Keratinocyte (primary cell): ENCODE data around the gene S100A13. TPM values are rescaled to one million over a fixed set of nuclear protein-coding genes. Genes with fewer than 3 reads are reported as not detected.
A peak's percentile ranks its signal among the peaks of the same experiment; 100 is the strongest.

Experiments used
- DNase-seq: peaks from one replicate; pipeline ENCODE4 v3.0.0-alpha.2; 2011; ENCODE audit warnings: low read depth, missing footprints, low spot score
- FAIRE-seq: peaks from 2 replicates; lab custom pipeline; 2011; peaks lifted over from hg19 to GRCh38; lab: Jason Lieb, UNC
- H2AFZ ChIP-seq: 2 replicates; pipeline ENCODE4 v1.6.0; 2012; ENCODE audit warnings: low read length, control low read depth, inconsistent platforms; ENCODE audit not compliant: control insufficient read depth
- H3K27ac ChIP-seq: 2 replicates; pipeline ENCODE4 v1.5.1; 2011; ENCODE audit warnings: low read length; ENCODE audit not compliant: control insufficient read depth, insufficient read depth
- H3K27me3 ChIP-seq: 3 replicates; pipeline ENCODE4 v1.6.0; 2011; ENCODE audit warnings: low read length; ENCODE audit not compliant: control insufficient read depth, insufficient read depth; ENCODE audit errors: extremely low read depth
- H3K36me3 ChIP-seq, 2 experiments: 2 replicates in 1 of 2; 3 replicates in 1 of 2; pipeline ENCODE4 v1.5.1; 2011; ENCODE audit warnings: low read length in 2 of 2, mild to moderate bottlenecking in 1 of 2; ENCODE audit not compliant: control insufficient read depth in 2 of 2, insufficient read depth in 2 of 2; ENCODE audit errors: extremely low read depth in 1 of 2
- H3K4me1 ChIP-seq: 3 replicates; pipeline ENCODE4 v1.5.1; 2011; ENCODE audit warnings: low read length; ENCODE audit not compliant: control insufficient read depth, insufficient read depth; ENCODE audit errors: extremely low read depth
- H3K4me2 ChIP-seq: 3 replicates; pipeline ENCODE4 v1.6.0; 2011; ENCODE audit warnings: low read depth, low read length; ENCODE audit not compliant: control insufficient read depth, insufficient read depth; ENCODE audit errors: extremely low read depth
- H3K4me3 ChIP-seq, 3 experiments: fragments of 200-600 bp in 1 of 3; sonication (generic) in 1 of 3; 2 replicates in 2 of 3; 3 replicates in 1 of 3; pipeline ENCODE4 v1.5.1; 2011 to 2016; ENCODE audit warnings: low read length in 3 of 3, mild to moderate bottlenecking in 3 of 3, control low read depth in 2 of 3, inconsistent platforms in 1 of 3, low read depth in 1 of 3, mixed read lengths in 1 of 3, mixed run types in 1 of 3, moderate library complexity in 1 of 3; ENCODE audit not compliant: control insufficient read depth in 2 of 3, insufficient read depth in 2 of 3; ENCODE audit errors: extremely low read depth in 1 of 3
- H3K79me2 ChIP-seq: 2 replicates; pipeline ENCODE4 v1.6.0; 2012; ENCODE audit warnings: low read length; ENCODE audit not compliant: control insufficient read depth, insufficient read depth
- H3K9ac ChIP-seq: 3 replicates; pipeline ENCODE4 v1.6.0; 2011; ENCODE audit warnings: low read length; ENCODE audit not compliant: control insufficient read depth, insufficient read depth; ENCODE audit errors: extremely low read depth
- H3K9me1 ChIP-seq: 3 replicates; pipeline ENCODE4 v1.6.0; 2011; ENCODE audit warnings: low read length; ENCODE audit not compliant: control insufficient read depth, insufficient read depth; ENCODE audit errors: extremely low read depth
- H3K9me3 ChIP-seq: 2 replicates; pipeline ENCODE4 v1.5.1; 2012; ENCODE audit warnings: low read depth, low read length; ENCODE audit not compliant: control insufficient read depth
- H4K20me1 ChIP-seq: 3 replicates; pipeline ENCODE4 v1.6.0; 2011; ENCODE audit warnings: low read length; ENCODE audit not compliant: control insufficient read depth, insufficient read depth; ENCODE audit errors: extremely low read depth
- EZH2 ChIP-seq: IDR thresholded peaks from one replicate; pipeline ENCODE4 v1.6.1; 2012; ENCODE audit warnings: inconsistent platforms, mild to moderate bottlenecking, low read length, moderate library complexity
- dilution Hi-C: fragments of 300-500 bp; cut with MboI; formaldehyde crosslinking; loops from one replicate; pipeline ENCODE4 v1.7.0; 2020; ENCODE audit warnings: low sequenced_read_pairs; ENCODE audit not compliant: extremely low pct_ligation_motif_present
- polyA plus RNA-seq, 5 experiments: library from polyadenylated mRNA; depleted of rRNA in 3 of 5; stranded (reverse) in 3 of 5; stranded (forward) in 1 of 5; unstranded in 1 of 5; fragments of >200 nt; gene quantifications; 1 replicate in 1 of 5; 2 replicates in 3 of 5; 3 replicates in 1 of 5; pipeline versions ENCODE4 v1.2.1 to v1.2.3, GENCODE V29; 2011 to 2012; ENCODE audit warnings: missing spikeins in 2 of 5, low read depth in 1 of 5, low replicate concordance in 1 of 5
- TF ChIP-seq, protein P1 (sequence below), 3 experiments: IDR thresholded peaks in 1 of 3; conservative IDR thresholded peaks in 1 of 3; optimal IDR thresholded peaks in 1 of 3; 2 replicates in 2 of 3; 3 replicates in 1 of 3; pipeline versions ENCODE3 to v1.5.1; 2011; ENCODE audit warnings: low read length in 3 of 3, mild to moderate bottlenecking in 3 of 3, moderate library complexity in 2 of 3, control low read depth in 1 of 3, inconsistent platforms in 1 of 3; ENCODE audit not compliant: insufficient read depth in 2 of 3; ENCODE audit errors: extremely low read depth in 1 of 3

The S100A13 gene
- polyA plus RNA-seq, 1 donor (not counting 4 experiments of a cell fraction or from before 2014, with no cell fraction given) = 215 TPM

DNA sequence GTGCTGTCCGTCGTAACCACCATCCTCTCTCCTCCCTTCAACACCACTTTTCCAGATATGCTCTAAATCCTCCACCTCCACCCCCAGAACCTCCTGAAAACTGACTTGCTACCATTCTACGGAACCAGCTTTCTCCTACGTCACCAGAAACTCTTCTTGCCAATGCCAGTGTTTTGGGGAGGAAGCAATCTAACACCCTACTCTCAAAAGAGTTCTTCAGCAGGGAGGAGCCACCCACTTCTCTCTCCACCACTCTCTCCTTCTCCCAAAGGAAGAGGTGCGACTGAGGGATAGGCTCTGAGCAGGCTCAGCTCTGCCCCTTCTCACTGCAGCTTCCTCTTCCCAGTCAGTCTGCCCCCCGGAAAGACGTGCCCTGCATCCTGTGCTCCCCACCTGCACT is 55.6 kb downstream of the S100A13 start:
- dilution Hi-C loops = no loop called here
- DNase-seq = no peak
- Histone ChIP-seq H3K9me3 (no peaks in the 10 kb centered on the region), H3K36me3 (no peaks in the 10 kb centered on the region), H3K9me1 (no peaks in the 10 kb centered on the region), H3K9ac (peak overlapping the region; percentile 52), H3K4me1 (peaks cover 48% of the 10 kb centered on the region), H3K27me3 (no peaks in the 10 kb centered on the region), H3K27ac (peak overlapping the region; percentile 81), H3K79me2 (peaks cover 2% of the 10 kb centered on the region), H4K20me1 (no peaks in the 10 kb centered on the region), H3K4me2 (no peak overlapping the region), H2AFZ (no peak overlapping the region), H3K4me3 (no peak overlapping the region)
- TF ChIP-seq, protein P1, sequence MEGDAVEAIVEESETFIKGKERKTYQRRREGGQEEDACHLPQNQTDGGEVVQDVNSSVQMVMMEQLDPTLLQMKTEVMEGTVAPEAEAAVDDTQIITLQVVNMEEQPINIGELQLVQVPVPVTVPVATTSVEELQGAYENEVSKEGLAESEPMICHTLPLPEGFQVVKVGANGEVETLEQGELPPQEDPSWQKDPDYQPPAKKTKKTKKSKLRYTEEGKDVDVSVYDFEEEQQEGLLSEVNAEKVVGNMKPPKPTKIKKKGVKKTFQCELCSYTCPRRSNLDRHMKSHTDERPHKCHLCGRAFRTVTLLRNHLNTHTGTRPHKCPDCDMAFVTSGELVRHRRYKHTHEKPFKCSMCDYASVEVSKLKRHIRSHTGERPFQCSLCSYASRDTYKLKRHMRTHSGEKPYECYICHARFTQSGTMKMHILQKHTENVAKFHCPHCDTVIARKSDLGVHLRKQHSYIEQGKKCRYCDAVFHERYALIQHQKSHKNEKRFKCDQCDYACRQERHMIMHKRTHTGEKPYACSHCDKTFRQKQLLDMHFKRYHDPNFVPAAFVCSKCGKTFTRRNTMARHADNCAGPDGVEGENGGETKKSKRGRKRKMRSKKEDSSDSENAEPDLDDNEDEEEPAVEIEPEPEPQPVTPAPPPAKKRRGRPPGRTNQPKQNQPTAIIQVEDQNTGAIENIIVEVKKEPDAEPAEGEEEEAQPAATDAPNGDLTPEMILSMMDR (optimal IDR thresholded peaks at IDR 0.05 in 1 of 3, IDR thresholded peaks at IDR 0.05 in 1 of 3, conservative IDR thresholded peaks at IDR 0.05 in 1 of 3; ENCODE audit: extremely low read depth in 1 of 3, insufficient read depth in 2 of 3, low read length in 3 of 3) = no peak
- no peak for TF ChIP-seq EZH2
- FAIRE-seq = no peak

GRCh38 chr1:153570874-153571273 is 56.4 kb downstream of the S100A13 start:
- no peaks in the 10 kb centered on the region for H4K20me1 ChIP-seq
- H3K36me3 ChIP-seq = no peaks in the 10 kb centered on the region
- no peaks in the 10 kb centered on the region for H3K27me3 ChIP-seq
- no peak overlapping the region for H3K4me2 ChIP-seq
- H2AFZ ChIP-seq = no peak overlapping the region
- peaks cover 2% of the 10 kb centered on the region for H3K79me2 ChIP-seq
- no peak overlapping the region for H3K27ac ChIP-seq
- no peak overlapping the region for H3K4me3 ChIP-seq
- no peak overlapping the region for H3K9ac ChIP-seq
- H3K9me3 ChIP-seq = no peaks in the 10 kb centered on the region
- dilution Hi-C loops = no loop called here
- TF ChIP-seq, protein P1 (optimal IDR thresholded peaks at IDR 0.05 in 1 of 3, IDR thresholded peaks at IDR 0.05 in 1 of 3, conservative IDR thresholded peaks at IDR 0.05 in 1 of 3; ENCODE audit: extremely low read depth in 1 of 3, insufficient read depth in 2 of 3, low read length in 3 of 3) = no peak
- no peak for TF ChIP-seq EZH2
- peaks cover 52% of the 10 kb centered on the region for H3K4me1 ChIP-seq
- H3K9me1 ChIP-seq = no peaks in the 10 kb centered on the region
- FAIRE-seq (no peak), DNase-seq (no peak)
